NCI-H1694 (cell line): ENCODE results near the gene SRD5A3.

Experiments
- DNase-seq: peaks from one replicate; lab custom pipeline; 2025; lab: John Stamatoyannopoulos, UW

SRD5A3 gene

GRCh38 chr4:55409468-55410171, 63.6 kb downstream of the SRD5A3 start:
- DNase-seq, result no peak

DNA sequence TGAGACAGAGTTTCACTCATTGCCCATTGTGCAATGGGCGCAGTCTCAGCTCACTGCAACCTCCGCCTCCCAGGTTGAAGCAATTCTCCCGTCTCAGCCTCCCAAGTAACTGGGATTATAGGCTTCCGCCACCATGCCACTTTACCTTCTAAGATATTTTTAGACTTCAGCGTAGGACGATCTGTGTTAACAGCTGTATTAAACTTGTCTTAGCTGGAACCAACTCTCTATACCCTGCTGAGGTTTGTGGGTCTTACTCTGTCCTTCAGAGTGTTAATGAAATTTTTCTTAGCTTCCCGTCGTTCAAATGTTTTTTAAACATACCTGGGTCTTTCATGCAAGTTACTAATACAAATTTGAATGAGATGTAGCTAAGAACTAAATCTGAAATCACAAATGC, 64.4 kb downstream of the SRD5A3 start:
- DNase-seq, result no peak

DNA sequence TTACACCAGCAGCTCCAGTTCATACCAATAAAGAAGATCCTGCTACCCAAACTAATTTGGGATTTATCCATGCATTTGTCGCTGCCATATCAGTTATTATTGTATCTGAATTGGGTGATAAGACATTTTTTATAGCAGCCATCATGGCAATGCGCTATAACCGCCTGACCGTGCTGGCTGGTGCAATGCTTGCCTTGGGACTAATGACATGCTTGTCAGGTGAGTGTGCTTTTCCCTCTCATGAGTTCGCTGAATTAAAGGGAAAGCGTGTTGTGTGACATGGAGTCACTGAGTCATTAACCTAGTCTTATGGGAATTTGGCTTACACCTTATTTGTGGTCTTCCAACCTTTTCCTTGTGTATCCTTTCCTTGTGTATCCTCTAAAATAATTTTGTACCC, 65.6 kb downstream of the SRD5A3 start:
- no peak for DNase-seq

DNA sequence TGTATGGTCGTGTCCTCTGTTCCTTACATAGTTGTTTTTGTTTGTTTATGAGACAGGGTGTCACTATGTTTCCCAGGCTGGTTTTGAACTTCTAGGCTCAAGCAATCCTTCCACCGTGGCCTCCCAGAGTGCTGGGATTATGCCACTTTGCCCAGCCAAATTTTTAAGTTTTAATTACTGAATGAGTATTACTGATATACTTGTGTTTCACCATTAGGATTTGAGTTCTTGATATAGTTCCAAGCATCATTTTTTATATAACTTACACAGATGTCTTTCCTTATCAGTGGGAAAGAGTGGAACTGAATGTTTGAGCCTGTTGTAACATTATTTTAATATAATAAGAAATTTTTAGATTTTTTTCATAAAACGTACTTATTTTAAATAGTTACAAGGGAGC, 70.1 kb downstream of the SRD5A3 start:
- DNase-seq, result no peak
